GM19397 (cell line): ENCODE measurements around the gene ANGPTL3.

Experiments used
- ATAC-seq: cut with Tn5 transposase; IDR thresholded peaks from one replicate; pipeline ENCODE4 v1.9.1; 2021; ENCODE audit warnings: mild to moderate bottlenecking, moderate library complexity; ENCODE audit not compliant: unreplicated experiment

ANGPTL3 gene

DNA sequence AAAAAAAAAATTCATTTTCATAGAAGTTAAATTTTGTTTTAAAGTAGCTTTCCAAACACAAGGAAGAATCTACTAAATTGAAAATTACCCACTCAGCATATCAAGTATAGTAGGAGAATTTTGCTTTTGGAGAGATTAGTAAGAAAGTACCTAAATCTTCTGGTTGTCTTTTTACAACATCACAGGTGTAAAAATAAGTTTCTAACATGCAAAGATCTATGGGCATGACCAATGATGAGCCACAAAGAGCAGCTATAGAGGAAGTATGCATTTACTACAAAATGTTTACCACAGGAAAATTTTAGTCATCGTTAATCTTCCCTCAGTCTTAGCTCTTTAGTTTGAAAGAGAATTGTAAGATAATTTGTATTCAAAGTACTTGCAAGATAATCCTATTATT, 28.1 kb downstream of the ANGPTL3 start:
- ATAC-seq: no peak

DNA sequence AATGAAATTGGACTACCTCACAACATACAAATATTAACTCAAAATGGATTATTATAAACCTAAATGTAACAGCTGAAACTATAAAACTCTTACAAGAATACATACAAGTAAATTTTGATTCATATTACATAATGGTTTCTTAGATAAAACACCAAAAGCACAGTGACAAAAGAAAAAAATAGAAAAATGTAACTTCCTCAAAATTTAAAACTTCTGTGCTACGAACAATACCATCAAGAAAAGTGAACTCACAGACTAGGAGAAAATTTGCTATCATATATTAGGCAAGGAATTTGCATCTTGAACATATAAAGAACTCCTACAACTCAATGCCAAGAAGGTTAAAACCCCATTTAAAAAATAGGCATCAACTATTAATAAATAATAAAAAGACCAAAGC, 31.2 kb downstream of the ANGPTL3 start:
- ATAC-seq: no peak

DNA sequence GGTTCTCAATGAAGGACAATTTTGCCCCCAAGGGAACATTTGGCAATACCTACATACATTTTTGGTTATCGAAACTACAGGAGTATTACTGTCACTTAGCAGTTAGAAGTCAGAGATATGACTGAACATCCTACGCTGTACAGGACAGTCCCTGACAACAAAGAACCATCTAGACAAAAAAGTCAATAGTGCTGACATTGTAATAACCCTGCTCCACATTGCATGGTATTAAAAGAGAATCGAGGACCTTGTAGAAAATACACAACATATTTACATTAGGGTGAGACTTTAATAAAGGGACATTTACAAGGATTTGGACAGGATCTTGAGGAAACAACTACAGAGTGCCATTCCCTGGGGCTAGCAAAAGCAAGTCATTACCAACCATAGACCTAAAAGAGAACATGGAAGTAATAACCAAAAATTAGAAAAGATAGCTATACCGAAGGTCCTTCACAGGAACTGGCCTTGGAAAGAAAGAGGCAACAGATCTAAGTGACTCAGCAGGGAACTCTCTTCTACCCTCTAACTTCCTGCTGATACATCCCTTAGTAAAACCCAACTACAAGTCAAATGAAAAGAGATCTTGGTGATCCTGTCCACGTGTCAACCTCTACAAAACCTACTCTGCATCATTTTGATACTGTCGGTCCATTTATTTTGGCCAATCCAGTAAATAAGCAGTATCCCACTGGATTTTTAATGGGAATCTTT, 40.2 kb downstream of the ANGPTL3 start:
- ATAC-seq: no peak

DNA sequence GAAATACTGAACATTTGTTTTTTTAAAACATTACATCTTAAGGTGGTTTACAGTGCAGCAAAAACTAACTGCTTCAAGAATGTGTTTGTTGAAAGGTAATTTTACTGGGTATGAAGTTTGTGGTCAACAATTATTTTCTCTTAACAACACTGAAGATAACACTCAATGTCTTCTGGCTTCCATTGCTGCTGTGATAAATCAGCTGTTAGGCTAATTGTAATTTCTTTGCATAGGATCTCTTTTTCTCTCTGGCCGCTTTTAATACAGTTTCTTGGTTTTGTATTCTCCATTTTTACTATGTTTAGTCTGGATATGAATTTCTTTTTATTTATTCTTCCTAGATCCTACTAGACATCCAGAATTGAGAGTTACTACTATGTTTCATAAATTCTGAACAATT, 46.0 kb downstream of the ANGPTL3 start:
- no peak for ATAC-seq

DNA sequence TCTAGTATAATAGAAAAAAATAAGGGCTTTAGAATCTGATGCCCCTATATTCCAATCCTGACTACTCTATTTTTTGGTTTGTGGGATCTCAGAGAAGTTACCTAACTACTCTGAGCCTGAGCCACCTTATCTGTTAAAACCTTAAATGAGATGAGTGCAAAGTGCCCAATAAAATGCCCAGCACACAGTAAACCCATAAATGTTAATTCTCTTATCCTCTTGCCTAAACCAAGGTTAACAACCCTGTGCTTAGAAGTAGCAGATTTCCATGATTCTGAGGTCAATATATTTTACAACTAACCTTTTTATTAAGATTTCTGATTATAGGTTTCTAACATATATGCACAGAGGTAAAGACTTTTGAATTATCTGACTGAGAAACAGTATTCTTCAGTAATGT, 55.1 kb downstream of the ANGPTL3 start:
- ATAC-seq: no peak

DNA sequence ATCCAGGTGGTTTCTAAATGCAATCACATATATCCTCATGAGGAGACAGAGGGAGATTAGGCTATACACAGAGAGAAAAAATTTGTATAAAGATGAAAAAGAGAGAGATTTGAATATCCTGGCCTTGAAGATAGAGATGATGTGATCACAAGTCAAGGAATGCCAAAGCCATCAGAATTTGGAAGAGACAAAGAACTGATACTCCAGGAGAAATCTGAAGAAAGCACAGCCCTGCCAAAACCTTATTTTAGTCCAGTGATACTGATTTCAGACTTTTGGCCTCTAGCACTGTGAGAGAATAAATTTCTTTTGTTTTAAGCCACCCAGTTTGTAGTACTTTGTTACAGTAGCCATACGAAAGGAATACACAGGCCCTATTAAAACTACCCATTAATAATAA, 57.4 kb downstream of the ANGPTL3 start:
- ATAC-seq: no peak
